Measurements from ENCODE around the gene COL28A1.
"Not testable (repeated sequence)": the region's sequence is repeated elsewhere in the genome, so short reads cannot be mapped to it uniquely, and the experiment has no call there.

Gene COL28A1

DNA sequence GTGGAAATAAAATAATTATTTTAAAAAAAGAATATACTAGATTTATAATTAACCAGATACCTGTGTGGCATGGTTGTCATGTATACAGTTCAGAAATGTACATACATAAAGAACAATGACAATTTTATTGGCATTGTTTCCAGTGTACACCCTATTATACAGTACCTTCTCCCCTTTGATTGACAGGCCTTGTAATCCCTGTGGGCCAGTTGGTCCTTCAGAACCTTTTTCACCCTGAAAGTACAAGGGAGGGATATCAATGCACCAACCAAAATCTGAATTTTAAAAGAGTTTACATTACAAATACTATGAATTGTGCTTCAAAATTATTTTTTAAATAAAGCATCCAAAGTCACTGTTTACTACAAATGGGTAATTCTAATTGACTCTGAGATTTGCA is 61.2 kb downstream of the COL28A1 start:
- no peak for DNase-seq (ENCODE audit: low read depth, low spot score)

DNA sequence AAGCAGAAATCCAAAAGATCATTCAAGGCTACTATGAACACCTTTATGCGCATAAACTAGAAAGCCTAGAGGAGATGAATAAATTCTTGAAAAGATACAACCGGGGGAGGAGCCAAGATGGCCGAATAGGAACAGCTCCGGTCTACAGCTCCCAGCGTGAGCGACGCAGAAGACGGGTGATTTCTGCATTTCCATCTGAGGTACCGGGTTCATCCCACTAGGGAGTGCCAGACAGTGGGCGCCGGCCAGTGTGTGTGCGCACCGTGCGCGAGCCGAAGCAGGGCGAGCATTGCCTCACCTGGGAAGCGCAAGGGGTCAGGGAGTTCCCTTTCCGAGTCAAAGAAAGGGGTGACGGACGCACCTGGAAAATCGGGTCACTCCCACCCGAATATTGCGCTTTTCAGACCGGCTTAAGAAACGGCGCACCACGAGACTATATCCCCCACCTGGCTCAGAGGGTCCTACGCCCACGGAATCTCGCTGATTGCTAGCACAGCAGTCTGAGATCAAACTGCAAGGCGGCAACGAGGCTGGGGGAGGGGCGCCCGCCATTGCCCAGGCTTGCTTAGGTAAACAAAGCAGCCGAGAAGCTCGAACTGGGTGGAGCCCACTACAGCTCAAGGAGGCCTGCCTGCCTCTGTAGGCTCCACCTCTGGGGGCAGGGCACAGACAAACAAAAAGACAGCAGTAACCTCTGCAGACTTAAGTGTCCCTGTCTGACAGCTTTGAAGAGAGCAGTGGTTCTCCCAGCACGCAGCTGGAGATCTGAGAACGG is 70.5 kb downstream of the COL28A1 start:
- not testable (repeated sequence) for DNase-seq (ENCODE audit: low read depth, low spot score)

DNA sequence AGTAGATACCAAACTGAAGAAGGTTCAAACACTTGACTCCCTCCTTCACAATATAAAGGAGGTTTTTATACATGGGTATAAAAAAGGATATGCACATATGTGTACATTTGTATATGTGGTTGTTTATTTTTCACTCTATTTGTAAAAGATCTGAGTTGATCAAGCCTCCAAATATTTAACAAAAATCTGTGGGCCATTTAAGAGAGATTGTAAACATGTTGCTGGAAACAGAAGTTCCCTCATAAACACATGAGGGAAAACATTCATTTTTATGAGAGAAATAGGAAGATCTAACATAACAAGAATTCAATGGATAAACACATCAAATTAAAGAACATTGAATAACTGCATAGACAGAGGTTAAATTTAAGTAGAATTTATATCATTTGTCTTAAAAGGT is 81.7 kb downstream of the COL28A1 start:
- no peak for DNase-seq (ENCODE audit: low read depth, low spot score)

DNA sequence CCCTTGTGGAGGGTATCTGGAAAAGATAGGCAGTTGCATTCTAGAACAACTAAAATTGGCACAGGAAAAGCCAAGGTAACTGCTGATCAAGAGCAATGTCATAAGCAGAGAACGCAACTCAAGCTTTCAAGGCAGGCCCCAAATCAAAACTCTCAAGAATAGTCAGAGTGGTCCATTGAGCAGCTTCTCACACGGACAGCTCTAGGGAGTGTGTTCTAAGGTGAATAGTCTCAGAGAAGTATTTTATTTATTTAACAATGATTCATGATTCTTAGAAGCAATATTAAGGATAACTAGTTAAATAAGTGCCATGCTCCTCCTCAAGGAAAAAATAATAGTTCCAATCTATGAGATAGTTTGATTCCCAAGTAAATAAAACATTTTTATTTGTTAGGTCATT is 83.0 kb downstream of the COL28A1 start:
- DNase-seq (ENCODE audit: low read depth, low spot score): no peak

DNA sequence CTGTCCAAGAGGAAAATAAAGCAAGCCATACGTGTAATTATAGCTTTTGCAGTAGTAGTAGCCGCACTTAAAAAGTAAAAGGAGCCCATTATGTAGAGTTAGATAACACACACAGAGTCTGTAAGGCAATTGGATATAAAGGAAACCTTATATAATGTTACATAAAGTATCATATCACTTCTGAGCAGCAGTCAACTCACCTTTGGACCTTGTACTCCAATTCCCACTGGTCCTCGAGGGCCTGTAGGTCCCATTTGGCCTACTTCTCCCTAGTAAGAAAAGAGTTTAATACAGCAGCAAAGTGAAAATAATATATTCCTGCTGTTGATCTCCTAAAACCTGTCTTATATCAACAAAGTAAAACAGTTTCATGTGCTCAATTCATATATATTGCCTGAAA is 83.6 kb downstream of the COL28A1 start:
- DNase-seq (ENCODE audit: low read depth, low spot score): no peak

DNA sequence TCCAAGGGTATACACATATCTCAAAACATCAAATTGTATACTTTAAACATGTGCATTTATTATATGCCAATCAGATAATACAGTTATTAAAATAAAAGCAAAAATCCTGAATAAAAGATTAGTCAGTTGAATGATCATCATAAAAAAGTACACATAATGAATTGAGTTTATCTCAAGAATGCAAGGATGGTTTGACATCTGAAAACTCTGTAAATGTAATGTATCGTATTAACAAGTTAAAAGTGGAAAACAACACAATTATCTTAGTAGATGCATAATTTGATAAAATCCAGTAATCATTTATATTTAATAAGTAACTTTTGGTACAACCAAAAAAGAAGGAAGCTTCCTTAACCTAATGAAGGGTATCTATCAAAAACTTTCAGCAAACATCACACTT is 86.6 kb downstream of the COL28A1 start:
- no peak for DNase-seq (ENCODE audit: low read depth, low spot score)

DNA sequence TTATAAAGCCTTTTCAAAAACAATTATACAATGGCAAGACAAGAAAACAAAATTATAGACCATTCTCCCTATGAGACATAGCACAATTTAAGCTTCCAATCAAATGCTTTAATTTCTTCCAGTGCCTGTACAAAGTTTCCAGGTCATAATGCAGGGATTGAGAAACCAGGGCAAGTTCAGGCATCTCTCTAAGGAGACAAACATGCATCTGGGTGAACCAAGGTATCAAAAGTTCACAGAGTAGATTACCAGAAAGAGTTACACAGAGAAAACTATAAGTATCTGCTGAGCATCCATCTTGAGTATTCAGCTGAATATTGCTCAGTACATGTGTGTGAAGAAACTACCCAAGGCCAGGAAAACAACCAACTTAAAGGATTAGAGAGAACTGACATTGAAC is 89.1 kb downstream of the COL28A1 start:
- DNase-seq (ENCODE audit: low read depth, low spot score): no peak

DNA sequence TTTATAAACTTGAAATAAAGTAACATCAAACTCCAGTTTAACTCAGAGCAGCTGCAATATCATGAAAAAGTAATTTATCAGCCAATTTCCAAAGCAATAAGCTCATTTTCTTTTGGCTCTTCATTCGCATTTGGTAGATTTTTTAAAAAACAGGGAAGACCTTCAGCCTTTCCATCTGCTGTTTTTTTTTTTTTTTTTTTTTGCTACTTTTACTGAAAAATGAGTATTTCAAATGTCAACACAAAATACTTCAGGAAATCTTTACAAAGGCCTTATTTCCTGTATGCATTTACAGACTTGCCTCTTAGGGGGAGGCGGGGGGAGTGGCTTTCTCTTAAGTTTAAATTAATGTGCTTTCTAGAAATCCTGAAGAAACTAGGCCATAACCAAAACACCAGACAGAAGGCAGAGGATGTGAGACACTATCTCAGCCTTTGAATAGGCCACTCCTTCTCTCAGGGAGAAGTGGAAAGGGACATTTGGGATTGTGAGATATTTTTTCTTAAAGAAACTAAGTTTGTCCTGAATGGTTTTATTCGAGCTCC is 91.8 kb downstream of the COL28A1 start:
- DNase-seq (ENCODE audit: low read depth, low spot score): no peak

DNA sequence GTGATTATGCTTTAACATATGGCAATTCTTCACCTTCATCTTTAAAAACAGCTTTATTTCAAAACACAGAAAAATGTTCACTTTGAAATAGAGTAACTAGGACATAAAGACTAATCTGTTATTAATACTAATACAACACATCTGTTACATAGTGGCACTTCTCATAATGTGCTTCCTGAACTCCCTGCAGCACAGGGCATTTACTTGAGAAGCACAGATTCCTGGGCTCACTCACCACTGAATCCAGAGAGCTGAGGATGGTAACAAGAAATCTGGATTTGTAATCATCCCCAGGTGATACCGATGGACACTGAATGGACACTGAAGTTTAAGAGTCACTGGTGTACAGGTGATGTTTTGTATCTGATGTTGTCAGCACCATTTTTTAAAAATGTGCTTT is 96.1 kb downstream of the COL28A1 start:
- no peak for DNase-seq (ENCODE audit: low read depth, low spot score)

DNA sequence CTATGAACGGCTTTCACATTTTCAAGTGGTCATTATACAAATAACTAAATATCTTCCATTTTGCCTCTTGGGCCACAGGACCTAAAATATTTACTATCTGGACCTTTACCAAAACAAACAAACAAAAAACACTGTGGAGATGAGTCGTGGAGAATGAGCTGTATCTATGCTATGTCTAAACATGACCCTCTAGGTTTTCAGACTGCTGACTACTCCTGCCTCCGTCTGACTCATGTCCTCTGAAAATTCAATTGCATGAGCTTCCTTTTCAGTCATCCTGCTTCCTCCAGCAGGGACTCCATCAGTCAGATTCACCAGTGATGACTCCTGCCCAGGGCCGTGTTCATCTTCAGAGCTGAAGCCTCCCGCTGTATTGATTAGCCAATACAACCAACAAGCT is 96.8 kb downstream of the COL28A1 start:
- DNase-seq (ENCODE audit: low read depth, low spot score): peak; percentile 90

DNA sequence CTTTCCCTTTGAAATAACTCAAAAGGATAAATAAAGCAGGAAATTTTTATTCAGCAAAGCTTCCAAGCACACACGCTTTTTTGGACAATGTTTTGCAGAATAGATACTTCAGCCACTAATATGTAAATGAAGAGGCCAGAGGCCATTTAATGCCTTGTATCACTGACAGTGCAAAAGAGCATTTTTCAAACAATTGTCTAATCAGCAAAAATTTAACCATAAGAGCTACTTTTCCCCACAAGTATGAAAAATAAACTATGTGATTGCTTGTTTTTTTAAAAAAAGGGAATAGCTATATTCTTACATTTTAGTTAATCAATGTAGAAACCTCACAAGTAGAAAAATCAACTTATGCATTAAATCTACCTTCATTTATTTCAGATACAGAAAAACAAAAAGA is 99.7 kb downstream of the COL28A1 start:
- no peak for DNase-seq (ENCODE audit: low read depth, low spot score)

DNA sequence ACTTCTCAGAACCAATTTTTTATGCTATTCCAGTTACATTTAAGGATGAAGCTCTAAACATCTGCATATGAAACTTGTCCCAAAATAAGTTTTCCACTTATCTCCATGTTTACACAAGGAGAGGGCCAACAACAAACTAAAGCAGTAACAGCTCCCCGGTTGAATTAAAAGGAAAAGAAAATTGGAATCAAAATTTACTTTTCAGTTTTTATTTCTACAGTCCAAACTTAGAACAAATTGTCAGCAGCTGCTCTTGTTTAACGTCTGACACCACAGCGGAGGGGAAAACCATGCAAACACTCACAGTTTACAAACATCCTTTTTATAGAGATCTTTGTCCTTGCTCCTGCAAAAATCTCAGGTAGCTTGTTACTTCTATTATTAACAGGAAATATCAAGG is 101.3 kb downstream of the COL28A1 start:
- no peak for DNase-seq (ENCODE audit: low read depth, low spot score)

DNA sequence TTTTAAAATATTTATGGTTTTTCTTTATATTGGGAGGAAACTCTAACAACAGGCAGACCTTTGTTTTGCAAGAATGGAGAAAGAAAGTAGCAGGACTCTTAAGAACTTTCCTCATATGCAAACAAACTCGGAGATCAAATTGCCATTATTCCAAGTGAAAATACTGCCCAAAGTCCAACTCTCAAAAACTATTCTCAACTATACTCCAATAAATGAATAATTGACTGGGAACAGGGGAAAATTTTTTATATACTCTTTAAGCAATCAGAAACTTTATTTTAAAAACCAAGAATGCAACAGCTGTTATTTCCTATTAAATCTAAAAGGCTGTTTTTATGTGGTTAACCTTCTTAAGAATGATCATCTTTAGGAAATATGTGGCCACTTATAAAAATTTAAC is 101.9 kb downstream of the COL28A1 start:
- DNase-seq (ENCODE audit: low read depth, low spot score): no peak

DNA sequence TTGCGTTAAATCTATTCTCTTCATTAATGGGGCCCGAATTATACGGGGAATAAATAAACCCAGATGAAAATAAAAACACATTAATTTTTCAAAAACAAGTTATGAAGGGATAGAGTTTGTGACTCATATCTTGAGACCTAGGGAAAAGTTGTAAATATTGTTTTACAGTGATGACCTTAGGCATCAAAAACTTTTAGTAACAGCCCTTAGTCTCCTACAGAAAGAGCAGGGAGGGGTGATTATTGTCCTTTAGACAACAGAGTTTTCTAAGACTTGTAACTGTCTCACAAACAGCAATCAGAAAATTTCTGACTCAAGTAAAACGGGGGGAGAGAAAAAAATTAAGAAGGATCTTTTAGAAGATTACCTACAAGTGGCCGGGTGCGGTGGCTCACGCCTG is 102.7 kb downstream of the COL28A1 start:
- DNase-seq (ENCODE audit: low read depth, low spot score): no peak

DNA sequence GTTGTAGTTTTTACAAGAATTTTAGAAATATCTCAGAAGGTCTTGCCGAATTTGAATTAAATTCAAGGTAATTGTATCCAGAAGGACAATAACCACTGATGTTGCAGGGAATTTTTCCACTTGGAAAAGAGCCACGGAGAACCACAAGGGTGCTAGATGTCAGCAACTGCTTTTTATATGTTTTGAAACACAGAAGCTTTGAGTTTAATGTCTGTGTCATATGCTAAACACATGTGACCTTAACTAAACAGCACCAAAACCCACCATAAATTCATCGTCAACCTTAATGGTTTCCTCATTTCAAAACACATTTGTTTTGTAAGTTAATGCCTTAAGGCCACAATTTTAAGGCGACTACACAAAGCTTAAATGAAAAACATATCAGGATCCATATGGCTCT is 106.9 kb downstream of the COL28A1 start:
- peak; percentile 61 for DNase-seq (ENCODE audit: low read depth, low spot score)

DNA sequence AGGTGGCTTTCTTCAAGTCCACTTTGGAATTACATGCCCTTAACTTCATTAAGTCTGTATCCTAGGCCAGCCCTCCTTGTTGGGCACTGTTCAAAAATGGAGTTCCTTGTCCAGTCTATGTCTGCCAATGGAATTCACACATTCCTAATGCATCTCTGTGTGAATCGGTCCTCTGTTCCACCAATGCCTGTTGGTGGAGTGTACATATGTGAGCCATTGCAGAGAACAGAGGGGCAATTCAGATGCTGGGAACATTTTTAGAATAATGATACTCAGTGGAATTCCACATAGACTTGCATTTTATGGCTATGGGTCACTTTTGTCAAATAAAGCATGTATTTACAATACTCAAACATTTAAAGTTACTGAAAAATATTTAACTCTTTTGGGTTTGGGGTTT is 108.3 kb downstream of the COL28A1 start:
- DNase-seq (ENCODE audit: low read depth, low spot score): no peak

DNA sequence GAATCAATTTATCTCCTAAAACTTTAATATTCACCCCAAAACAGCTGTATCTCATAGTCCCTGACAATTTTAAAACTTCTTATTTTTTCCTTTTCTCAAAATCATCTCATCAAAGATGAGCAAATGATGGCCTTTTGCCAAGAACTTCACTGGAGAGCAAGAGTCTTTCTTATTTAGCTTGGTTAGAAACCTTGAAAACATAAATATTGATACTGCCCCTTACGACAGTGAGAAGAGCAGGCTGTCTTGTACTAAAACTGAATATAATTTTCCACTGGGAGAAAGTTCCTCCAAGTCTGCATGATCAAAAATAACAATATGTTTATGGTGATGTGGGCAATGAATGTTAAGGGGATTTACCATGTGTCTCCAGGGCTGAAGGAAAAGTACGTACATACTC is 109.0 kb downstream of the COL28A1 start:
- peak; percentile 82 for DNase-seq (ENCODE audit: low read depth, low spot score)

DNA sequence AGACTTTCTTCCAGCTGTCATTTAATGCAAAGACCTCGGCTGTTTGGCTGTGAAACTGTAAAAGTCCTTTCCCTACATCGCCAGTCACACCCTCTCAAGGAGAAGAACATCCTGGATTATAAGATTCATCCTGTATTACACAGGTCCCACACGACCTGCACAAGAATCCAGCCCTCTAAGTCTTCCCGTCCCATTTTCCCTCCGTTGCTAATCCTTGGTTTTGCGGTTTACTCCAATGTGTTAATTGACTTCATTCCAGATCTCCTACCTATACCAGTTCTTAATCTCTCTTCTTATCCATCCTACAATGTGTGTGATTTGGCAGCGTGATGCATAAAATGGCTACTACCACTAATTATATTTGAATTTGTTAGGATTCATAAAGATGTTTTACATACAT is 110.4 kb downstream of the COL28A1 start:
- DNase-seq (ENCODE audit: low read depth, low spot score): no peak

DNA sequence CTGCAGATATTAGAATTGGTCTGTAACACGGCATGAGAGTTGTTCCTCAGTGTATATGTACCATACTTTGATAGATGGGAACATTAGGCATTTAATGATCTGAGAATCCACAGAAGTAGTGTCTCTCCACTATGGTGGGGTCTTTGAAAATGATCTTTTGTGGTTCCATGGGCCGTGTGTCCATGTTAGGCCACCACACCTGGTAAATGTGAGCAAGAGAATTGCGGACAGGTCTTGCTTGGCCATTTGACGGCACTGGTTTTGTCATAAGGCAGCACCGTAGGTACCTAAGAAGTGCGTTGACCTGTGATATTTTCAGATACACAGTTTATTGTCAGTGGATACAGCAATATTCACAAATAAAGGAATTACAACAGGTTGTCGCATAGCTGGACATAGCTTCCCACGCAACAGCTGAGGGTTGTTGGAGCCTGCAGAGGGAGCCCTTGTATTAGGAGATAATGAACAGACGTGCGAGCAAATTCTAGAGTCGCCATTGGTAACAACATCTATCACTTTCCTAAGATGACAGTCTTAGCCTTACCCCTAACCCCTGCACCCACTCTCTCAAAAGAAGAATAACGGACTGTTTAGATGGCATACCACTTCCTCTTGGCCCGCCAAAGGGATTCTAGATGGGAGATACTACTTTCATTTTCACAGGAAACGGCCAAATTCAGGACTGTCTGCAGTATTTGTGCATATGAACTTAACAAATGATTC is 111.4 kb downstream of the COL28A1 start:
- DNase-seq (ENCODE audit: low read depth, low spot score): peak; percentile 67

DNA sequence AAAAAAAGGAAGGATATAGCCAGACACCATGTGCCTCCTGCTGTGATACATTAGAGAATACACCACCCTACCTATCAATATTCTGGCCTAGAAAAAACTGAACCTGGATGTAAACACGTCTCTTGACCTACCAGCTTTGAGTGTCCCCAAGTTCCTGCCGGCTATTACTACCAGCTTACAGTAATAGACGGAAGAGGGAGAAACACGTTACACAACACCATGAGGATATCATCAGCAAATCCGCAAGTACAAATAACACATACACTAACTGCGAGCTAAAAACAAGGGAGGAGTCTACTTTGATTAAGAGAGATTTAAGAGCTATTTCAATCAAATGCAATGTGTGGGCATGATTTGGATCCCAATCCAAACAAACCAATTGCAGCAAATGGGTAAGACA is 113.0 kb downstream of the COL28A1 start:
- DNase-seq (ENCODE audit: low read depth, low spot score): no peak

DNA sequence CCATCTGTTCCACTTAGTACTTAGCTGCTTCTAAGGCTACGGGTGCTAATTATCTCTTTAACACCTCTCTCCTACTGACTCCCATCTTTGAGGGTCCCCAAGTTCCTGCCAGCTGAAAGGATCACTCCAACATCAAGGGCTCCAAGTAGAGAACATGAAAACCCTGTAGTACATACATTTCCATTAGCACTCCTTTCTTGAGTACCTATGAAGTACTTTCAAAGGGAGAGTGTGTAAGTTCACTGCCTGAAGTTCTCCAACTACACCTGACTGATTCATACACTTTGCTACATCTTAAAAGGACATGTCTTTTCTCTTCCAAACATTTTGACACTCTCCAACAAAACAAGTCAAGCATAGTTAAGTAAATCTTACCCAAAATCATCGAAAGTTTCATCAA is 113.8 kb downstream of the COL28A1 start:
- no peak for DNase-seq (ENCODE audit: low read depth, low spot score)

DNA sequence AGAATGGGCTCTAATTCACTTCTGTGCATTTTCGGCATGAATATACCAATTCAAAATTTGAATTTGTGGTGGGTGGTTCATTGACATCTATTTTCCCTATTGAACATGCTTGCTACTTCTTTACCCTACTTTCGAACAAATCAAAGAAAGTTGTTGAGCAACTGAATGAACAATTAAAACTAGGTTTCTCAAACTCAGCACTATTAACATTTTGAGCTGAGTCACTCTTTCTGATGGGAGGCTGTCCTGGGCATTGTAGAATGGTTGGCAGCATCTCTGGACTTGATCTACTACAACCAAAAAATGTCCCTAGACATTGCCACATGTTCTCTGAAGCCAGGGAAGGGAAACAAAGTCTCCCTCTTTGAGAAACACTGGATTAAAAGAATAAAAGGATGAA is 116.7 kb downstream of the COL28A1 start:
- DNase-seq (ENCODE audit: low read depth, low spot score): no peak

DNA sequence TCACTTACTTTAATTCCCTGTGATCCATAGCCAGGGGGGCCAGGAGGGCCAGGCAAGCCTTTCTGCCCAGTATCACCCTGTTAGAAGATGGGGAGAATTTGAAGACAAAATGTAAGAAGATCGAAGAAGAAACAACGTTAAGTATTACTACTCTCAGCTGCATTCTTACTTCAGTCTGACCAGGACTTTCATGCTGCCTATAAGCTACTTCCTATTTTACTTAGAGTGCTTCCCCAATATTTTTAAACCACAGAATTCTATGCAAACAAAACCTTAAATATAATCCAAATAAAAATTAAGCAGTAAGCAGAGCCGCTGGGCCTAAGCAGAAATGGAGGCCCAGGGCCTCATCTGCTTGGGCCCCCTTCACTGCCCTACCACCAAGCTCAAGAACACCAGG is 117.8 kb downstream of the COL28A1 start:
- no peak for DNase-seq (ENCODE audit: low read depth, low spot score)

All from smooth muscle cell of the brain vasculature (primary cell).